Keratinocyte (primary cell): ENCODE results near the gene CNOT8. TPM values are rescaled to one million over a fixed set of nuclear protein-coding genes. Genes with fewer than 3 reads are reported as not detected.

Experiments
- DNase-seq: peaks from one replicate; pipeline ENCODE4 v3.0.0-alpha.2; 2011; ENCODE audit warnings: low read depth, missing footprints, low spot score
- FAIRE-seq: peaks from 2 replicates; lab custom pipeline; 2011; peaks lifted over from hg19 to GRCh38; lab: Jason Lieb, UNC
- H2AFZ ChIP-seq: 2 replicates; pipeline ENCODE4 v1.6.0; 2012; ENCODE audit warnings: low read length, control low read depth, inconsistent platforms; ENCODE audit not compliant: control insufficient read depth
- H3K27ac ChIP-seq: 2 replicates; pipeline ENCODE4 v1.5.1; 2011; ENCODE audit warnings: low read length; ENCODE audit not compliant: control insufficient read depth, insufficient read depth
- H3K27me3 ChIP-seq: 3 replicates; pipeline ENCODE4 v1.6.0; 2011; ENCODE audit warnings: low read length; ENCODE audit not compliant: control insufficient read depth, insufficient read depth; ENCODE audit errors: extremely low read depth
- H3K36me3 ChIP-seq, 2 experiments: 2 replicates in 1 of 2; 3 replicates in 1 of 2; pipeline ENCODE4 v1.5.1; 2011; ENCODE audit warnings: low read length in 2 of 2, mild to moderate bottlenecking in 1 of 2; ENCODE audit not compliant: control insufficient read depth in 2 of 2, insufficient read depth in 2 of 2; ENCODE audit errors: extremely low read depth in 1 of 2
- H3K4me1 ChIP-seq: 3 replicates; pipeline ENCODE4 v1.5.1; 2011; ENCODE audit warnings: low read length; ENCODE audit not compliant: control insufficient read depth, insufficient read depth; ENCODE audit errors: extremely low read depth
- H3K4me2 ChIP-seq: 3 replicates; pipeline ENCODE4 v1.6.0; 2011; ENCODE audit warnings: low read depth, low read length; ENCODE audit not compliant: control insufficient read depth, insufficient read depth; ENCODE audit errors: extremely low read depth
- H3K4me3 ChIP-seq, 3 experiments: fragments of 200-600 bp in 1 of 3; sonication (generic) in 1 of 3; 2 replicates in 2 of 3; 3 replicates in 1 of 3; pipeline ENCODE4 v1.5.1; 2011 to 2016; ENCODE audit warnings: low read length in 3 of 3, mild to moderate bottlenecking in 3 of 3, control low read depth in 2 of 3, inconsistent platforms in 1 of 3, low read depth in 1 of 3, mixed read lengths in 1 of 3, mixed run types in 1 of 3, moderate library complexity in 1 of 3; ENCODE audit not compliant: control insufficient read depth in 2 of 3, insufficient read depth in 2 of 3; ENCODE audit errors: extremely low read depth in 1 of 3
- H3K79me2 ChIP-seq: 2 replicates; pipeline ENCODE4 v1.6.0; 2012; ENCODE audit warnings: low read length; ENCODE audit not compliant: control insufficient read depth, insufficient read depth
- H3K9ac ChIP-seq: 3 replicates; pipeline ENCODE4 v1.6.0; 2011; ENCODE audit warnings: low read length; ENCODE audit not compliant: control insufficient read depth, insufficient read depth; ENCODE audit errors: extremely low read depth
- H3K9me1 ChIP-seq: 3 replicates; pipeline ENCODE4 v1.6.0; 2011; ENCODE audit warnings: low read length; ENCODE audit not compliant: control insufficient read depth, insufficient read depth; ENCODE audit errors: extremely low read depth
- H3K9me3 ChIP-seq: 2 replicates; pipeline ENCODE4 v1.5.1; 2012; ENCODE audit warnings: low read depth, low read length; ENCODE audit not compliant: control insufficient read depth
- H4K20me1 ChIP-seq: 3 replicates; pipeline ENCODE4 v1.6.0; 2011; ENCODE audit warnings: low read length; ENCODE audit not compliant: control insufficient read depth, insufficient read depth; ENCODE audit errors: extremely low read depth
- EZH2 ChIP-seq: IDR thresholded peaks from one replicate; pipeline ENCODE4 v1.6.1; 2012; ENCODE audit warnings: inconsistent platforms, mild to moderate bottlenecking, low read length, moderate library complexity
- dilution Hi-C: fragments of 300-500 bp; cut with MboI; formaldehyde crosslinking; loops from one replicate; pipeline ENCODE4 v1.7.0; 2020; ENCODE audit warnings: low sequenced_read_pairs; ENCODE audit not compliant: extremely low pct_ligation_motif_present
- polyA plus RNA-seq, 5 experiments: library from polyadenylated mRNA; depleted of rRNA in 3 of 5; stranded (reverse) in 3 of 5; stranded (forward) in 1 of 5; unstranded in 1 of 5; fragments of >200 nt; gene quantifications; 1 replicate in 1 of 5; 2 replicates in 3 of 5; 3 replicates in 1 of 5; pipeline versions ENCODE4 v1.2.1 to v1.2.3, GENCODE V29; 2011 to 2012; ENCODE audit warnings: missing spikeins in 2 of 5, low read depth in 1 of 5, low replicate concordance in 1 of 5
- TF ChIP-seq, protein P1 (sequence below), 3 experiments: IDR thresholded peaks in 1 of 3; conservative IDR thresholded peaks in 1 of 3; optimal IDR thresholded peaks in 1 of 3; 2 replicates in 2 of 3; 3 replicates in 1 of 3; pipeline versions ENCODE3 to v1.5.1; 2011; ENCODE audit warnings: low read length in 3 of 3, mild to moderate bottlenecking in 3 of 3, moderate library complexity in 2 of 3, control low read depth in 1 of 3, inconsistent platforms in 1 of 3; ENCODE audit not compliant: insufficient read depth in 2 of 3; ENCODE audit errors: extremely low read depth in 1 of 3

The CNOT8 gene
- polyA plus RNA-seq, 1 donor (not counting 4 experiments of a cell fraction or from before 2014, with no cell fraction given), result 44.5 TPM

DNA sequence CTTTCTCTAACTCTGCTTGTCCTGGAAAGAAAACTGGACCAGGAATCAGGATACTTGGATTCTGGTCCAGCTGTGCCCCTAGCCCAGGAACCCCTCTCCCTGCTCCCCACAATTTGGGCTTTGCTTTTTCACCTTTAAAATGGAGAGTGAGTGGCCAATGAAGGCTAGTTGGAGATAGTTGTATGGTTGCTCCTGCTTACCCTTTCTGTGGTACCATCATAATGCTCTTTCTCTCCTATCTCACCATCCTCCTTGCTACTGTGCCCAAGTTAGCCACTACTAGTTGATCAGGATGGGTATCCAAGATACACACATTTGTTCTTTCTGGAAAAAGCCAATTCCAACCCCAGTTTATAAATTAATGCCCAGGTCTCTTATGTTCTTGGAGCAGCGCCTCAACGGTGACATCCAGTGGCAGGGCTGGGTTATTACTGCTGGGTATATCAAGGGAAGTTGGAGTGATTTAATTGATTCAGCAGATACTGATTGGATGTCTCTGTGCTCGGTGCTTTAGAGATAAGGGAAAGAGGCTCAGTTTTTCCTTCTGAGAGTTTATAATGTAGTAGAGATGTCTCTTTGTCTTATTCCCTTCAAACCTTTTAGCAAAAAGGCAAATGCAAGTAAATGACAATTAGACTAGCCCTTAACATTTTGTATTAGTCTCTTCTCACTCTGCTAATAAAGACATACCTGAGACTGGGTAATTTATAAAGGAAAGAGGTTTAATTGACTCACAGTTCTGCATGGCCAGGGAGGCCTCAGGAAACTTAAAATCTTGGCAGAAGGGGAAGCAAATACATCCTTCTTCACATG lies 46.6 kb upstream of the CNOT8 start:
- no peaks in the 10 kb centered on the region for H4K20me1 ChIP-seq
- H3K4me1 ChIP-seq, result no peaks in the 10 kb centered on the region
- H3K27me3 ChIP-seq, result no peaks in the 10 kb centered on the region
- no peak overlapping the region for H3K4me2 ChIP-seq
- H3K4me3 ChIP-seq, result no peak overlapping the region
- no peak for DNase-seq
- no peak overlapping the region for H2AFZ ChIP-seq
- no peak overlapping the region for H3K9ac ChIP-seq
- no peak for TF ChIP-seq EZH2
- TF ChIP-seq, protein P1, sequence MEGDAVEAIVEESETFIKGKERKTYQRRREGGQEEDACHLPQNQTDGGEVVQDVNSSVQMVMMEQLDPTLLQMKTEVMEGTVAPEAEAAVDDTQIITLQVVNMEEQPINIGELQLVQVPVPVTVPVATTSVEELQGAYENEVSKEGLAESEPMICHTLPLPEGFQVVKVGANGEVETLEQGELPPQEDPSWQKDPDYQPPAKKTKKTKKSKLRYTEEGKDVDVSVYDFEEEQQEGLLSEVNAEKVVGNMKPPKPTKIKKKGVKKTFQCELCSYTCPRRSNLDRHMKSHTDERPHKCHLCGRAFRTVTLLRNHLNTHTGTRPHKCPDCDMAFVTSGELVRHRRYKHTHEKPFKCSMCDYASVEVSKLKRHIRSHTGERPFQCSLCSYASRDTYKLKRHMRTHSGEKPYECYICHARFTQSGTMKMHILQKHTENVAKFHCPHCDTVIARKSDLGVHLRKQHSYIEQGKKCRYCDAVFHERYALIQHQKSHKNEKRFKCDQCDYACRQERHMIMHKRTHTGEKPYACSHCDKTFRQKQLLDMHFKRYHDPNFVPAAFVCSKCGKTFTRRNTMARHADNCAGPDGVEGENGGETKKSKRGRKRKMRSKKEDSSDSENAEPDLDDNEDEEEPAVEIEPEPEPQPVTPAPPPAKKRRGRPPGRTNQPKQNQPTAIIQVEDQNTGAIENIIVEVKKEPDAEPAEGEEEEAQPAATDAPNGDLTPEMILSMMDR (optimal IDR thresholded peaks at IDR 0.05 in 1 of 3, IDR thresholded peaks at IDR 0.05 in 1 of 3, conservative IDR thresholded peaks at IDR 0.05 in 1 of 3; ENCODE audit: extremely low read depth in 1 of 3, insufficient read depth in 2 of 3, low read length in 3 of 3), result peak; percentile 68 to 89 (median 74)
- H3K9me3 ChIP-seq, result no peaks in the 10 kb centered on the region
- no peak overlapping the region for H3K27ac ChIP-seq
- peaks cover 42 to 50% of the 10 kb centered on the region in 2 experiments for H3K36me3 ChIP-seq
- H3K9me1 ChIP-seq, result no peaks in the 10 kb centered on the region
- peaks cover 2% of the 10 kb centered on the region for H3K79me2 ChIP-seq
- dilution Hi-C loops, result no loop called here
- no peak for FAIRE-seq

DNA sequence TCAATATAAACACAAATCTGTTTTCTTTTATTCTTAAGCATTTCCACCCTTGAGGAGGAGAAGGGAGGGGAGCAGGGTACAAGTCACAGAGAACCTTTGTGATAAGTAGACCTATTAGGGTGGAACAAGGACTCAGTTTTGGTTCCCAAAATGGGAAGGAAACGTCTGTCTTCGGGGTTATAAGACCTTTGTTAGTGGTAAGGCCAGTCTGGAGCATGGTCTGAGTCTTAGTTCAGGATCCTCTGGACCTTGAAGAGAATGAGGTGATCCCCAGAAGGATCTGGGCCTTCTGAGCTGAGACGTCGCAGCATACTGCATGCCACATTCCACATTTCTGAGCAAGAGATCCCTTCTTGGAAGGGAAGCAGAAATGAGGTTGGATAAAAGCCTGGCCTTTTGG lies 45.3 kb upstream of the CNOT8 start:
- dilution Hi-C loops, result no loop called here
- H3K27me3 ChIP-seq, result no peaks in the 10 kb centered on the region
- H3K27ac ChIP-seq, result no peak overlapping the region
- H3K4me1 ChIP-seq, result no peaks in the 10 kb centered on the region
- H3K36me3 ChIP-seq, result peaks cover 44 to 55% of the 10 kb centered on the region in 2 experiments
- H3K9ac ChIP-seq, result no peak overlapping the region
- H3K4me2 ChIP-seq, result no peak overlapping the region
- H3K79me2 ChIP-seq, result peaks cover 2% of the 10 kb centered on the region
- no peak overlapping the region for H2AFZ ChIP-seq
- TF ChIP-seq, protein P1 (optimal IDR thresholded peaks at IDR 0.05 in 1 of 3, IDR thresholded peaks at IDR 0.05 in 1 of 3, conservative IDR thresholded peaks at IDR 0.05 in 1 of 3; ENCODE audit: extremely low read depth in 1 of 3, insufficient read depth in 2 of 3, low read length in 3 of 3), result no peak
- no peak for TF ChIP-seq EZH2
- DNase-seq (no peak), FAIRE-seq (no peak)
- no peaks in the 10 kb centered on the region for H3K9me3 ChIP-seq
- H3K4me3 ChIP-seq, result no peak overlapping the region
- no peaks in the 10 kb centered on the region for H3K9me1 ChIP-seq
- no peaks in the 10 kb centered on the region for H4K20me1 ChIP-seq
